Prostate gland (tissue), 2 donors: ENCODE measurements around the gene JAKMIP2. TPM values are rescaled to one million over a fixed set of nuclear protein-coding genes. Genes with fewer than 3 reads are reported as not detected.

Source experiments
- DNase-seq: peaks from one replicate; pipeline ENCODE4 v3.0.0-alpha.2; 2019; ENCODE audit warnings: low spot score
- H3K27ac ChIP-seq, 2 donors: fragments of 200-600 bp; sonication (generic); 2 replicates each; pipeline ENCODE4 v1.5.1; 2017 to 2019
- H3K27me3 ChIP-seq: fragments of 200-600 bp; sonication (generic); replicated peaks from 2 replicates; pipeline ENCODE4 v1.5.1; 2019; ENCODE audit not compliant: insufficient read depth
- H3K36me3 ChIP-seq, 2 donors: fragments of 200-600 bp; sonication (generic); 1 replicate in 1 of 2; 2 replicates in 1 of 2; pipeline versions ENCODE4 v1.5.1 to v1.8.1; 2017 to 2019
- H3K4me1 ChIP-seq: fragments of 200-600 bp; sonication (generic); replicated peaks from 2 replicates; pipeline ENCODE4 v1.5.1; 2019
- H3K4me3 ChIP-seq, 2 donors: fragments of 200-600 bp; sonication (generic); 2 replicates each; pipeline ENCODE4 v1.5.1; 2017 to 2019
- H3K9me3 ChIP-seq: fragments of 200-600 bp; sonication (generic); 2 replicates; pipeline ENCODE4 v1.5.1; 2017
- POLR2A ChIP-seq: fragments of 450-650 bp; IDR thresholded peaks from one replicate; pipeline ENCODE4 v1.6.1; 2016; ENCODE audit warnings: antibody characterized with exemption, mild to moderate bottlenecking
- POLR2AphosphoS5 ChIP-seq: sonication (generic); formaldehyde crosslinking; IDR thresholded peaks from one replicate; pipeline ENCODE4 v1.6.1; 2017; ENCODE audit warnings: antibody characterized with exemption
- WGBS: methylation state at CpG from one replicate; pipeline ENCODE4 v1.1.5; 2018; 5-methylcytosine and 5-hydroxymethylcytosine counted together
- intact Hi-C: fragments of 100-400 bp; cut with DNase I; formaldehyde crosslinking; loops from one replicate; pipeline ENCODE4 v1.14.2; 2022
- total RNA-seq, 2 donors: library from RNA; depleted of rRNA; stranded (reverse); fragments of >200 nt; gene quantifications; one replicate each; pipeline ENCODE4 v1.1.0, GENCODE V29; 2016
- TF ChIP-seq, protein P1 (sequence below), 4 experiments: fragments of 200-600 bp in 2 of 4; fragments of 450-650 bp in 2 of 4; sonication (generic) in 2 of 4; IDR thresholded peaks; 1 replicate in 3 of 4; 2 replicates in 1 of 4; pipeline ENCODE4 v1.5.1; 2016 to 2019; ENCODE audit warnings: antibody characterized with exemption in 4 of 4, mild to moderate bottlenecking in 2 of 4, moderate library complexity in 2 of 4

The JAKMIP2 gene
- total RNA-seq, 2 donors from 2014 or later, result 0.85 to 1.2 TPM

DNA sequence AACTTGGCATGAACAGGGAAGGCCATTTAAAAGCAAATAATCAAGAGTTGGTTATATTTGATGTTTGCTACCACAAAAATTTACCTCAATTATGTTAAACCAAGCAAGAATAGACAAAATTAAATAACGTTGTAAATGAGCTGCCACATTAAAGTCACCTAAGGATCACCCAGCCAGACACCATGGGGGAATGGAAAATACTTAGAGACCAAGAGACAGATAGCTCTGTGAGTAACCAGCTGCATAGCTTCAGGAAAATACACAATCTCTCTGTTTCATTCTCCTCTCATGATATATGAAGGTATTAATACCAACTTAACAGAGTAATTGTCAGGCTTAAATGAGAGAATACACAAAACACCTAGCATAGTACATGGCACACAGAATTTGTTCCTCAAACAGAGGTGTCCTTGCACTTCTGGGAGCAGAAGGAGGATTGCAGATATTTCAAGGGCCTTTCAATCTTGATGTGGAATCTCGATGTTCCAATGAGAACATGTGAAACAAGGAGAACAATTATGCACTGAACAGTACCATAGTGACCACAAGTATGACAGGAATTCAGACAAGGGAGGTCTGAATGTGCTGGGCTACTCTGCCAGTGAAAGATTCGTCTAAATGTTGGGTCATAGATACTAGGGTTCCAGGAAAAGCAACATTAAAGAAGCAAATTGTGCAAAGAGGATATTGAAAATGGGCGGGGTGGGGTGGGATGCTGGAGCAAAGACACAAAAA lies 18.6 kb downstream of the JAKMIP2 start:
- TF ChIP-seq POLR2AphosphoS5, result no peak
- TF ChIP-seq, protein P1, sequence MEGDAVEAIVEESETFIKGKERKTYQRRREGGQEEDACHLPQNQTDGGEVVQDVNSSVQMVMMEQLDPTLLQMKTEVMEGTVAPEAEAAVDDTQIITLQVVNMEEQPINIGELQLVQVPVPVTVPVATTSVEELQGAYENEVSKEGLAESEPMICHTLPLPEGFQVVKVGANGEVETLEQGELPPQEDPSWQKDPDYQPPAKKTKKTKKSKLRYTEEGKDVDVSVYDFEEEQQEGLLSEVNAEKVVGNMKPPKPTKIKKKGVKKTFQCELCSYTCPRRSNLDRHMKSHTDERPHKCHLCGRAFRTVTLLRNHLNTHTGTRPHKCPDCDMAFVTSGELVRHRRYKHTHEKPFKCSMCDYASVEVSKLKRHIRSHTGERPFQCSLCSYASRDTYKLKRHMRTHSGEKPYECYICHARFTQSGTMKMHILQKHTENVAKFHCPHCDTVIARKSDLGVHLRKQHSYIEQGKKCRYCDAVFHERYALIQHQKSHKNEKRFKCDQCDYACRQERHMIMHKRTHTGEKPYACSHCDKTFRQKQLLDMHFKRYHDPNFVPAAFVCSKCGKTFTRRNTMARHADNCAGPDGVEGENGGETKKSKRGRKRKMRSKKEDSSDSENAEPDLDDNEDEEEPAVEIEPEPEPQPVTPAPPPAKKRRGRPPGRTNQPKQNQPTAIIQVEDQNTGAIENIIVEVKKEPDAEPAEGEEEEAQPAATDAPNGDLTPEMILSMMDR (IDR thresholded peaks at IDR 0.05), result no peak
- no peak for TF ChIP-seq POLR2A
- Histone ChIP-seq H3K4me1 (no peaks in the 10 kb centered on the region), H3K4me3 (no peak overlapping the region), H3K27ac (no peak overlapping the region), H3K9me3 (no peaks in the 10 kb centered on the region), H3K36me3 (no peaks in the 10 kb centered on the region), H3K27me3 (no peaks in the 10 kb centered on the region)
- intact Hi-C loops, result no loop called here
- no peak for DNase-seq
- 69% methylated on average over 4 of the region's 4 CpGs for WGBS

DNA sequence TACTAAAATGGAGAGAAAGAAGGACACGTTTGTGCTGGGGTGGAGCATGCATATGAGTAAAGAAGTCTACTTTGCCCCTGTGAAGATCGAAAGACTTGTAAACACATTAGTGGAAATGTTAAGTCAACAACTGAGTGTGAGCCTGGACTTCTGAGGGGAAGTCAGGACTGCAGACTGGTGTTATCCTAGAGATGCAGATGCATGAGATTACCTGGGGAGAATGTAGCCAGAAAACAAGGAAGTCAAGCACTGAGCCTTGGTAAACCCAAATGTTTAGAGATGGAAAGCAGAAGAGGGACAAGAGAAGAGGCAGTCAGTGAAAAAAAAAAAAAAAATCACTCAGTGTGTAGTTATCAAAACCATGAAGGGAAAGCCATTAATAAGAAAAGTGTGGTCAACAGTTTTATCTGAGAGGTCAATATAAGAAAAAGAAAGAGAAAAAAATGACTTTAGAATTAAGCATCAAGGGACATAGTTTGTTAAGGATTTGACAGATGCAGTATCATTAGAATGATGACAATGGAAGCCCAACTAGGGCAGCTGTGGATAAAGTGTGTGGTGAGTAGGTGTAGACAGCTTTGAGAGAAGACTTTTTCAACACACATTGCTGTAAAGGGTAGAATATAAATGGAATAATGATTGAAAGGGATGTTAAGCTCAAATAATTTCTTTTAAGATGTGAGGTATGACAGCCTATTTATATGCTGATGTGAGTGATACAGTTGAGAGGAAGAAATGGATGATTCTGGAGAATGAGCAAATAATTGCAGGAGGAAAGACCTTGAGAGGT lies 22.2 kb downstream of the JAKMIP2 start:
- TF ChIP-seq POLR2A (no peak), POLR2AphosphoS5 (no peak)
- TF ChIP-seq, protein P1 (IDR thresholded peaks at IDR 0.05), result no peak
- no peaks in the 10 kb centered on the region for H3K4me1 ChIP-seq
- H3K27ac ChIP-seq, result no peak overlapping the region
- 45% methylated on average over 2 of the region's 2 CpGs for WGBS
- H3K36me3 ChIP-seq, result no peaks in the 10 kb centered on the region
- no peak for DNase-seq
- intact Hi-C loops, result no loop called here
- no peak overlapping the region for H3K4me3 ChIP-seq
- H3K27me3 ChIP-seq, result no peaks in the 10 kb centered on the region
- H3K9me3 ChIP-seq, result no peaks in the 10 kb centered on the region

DNA sequence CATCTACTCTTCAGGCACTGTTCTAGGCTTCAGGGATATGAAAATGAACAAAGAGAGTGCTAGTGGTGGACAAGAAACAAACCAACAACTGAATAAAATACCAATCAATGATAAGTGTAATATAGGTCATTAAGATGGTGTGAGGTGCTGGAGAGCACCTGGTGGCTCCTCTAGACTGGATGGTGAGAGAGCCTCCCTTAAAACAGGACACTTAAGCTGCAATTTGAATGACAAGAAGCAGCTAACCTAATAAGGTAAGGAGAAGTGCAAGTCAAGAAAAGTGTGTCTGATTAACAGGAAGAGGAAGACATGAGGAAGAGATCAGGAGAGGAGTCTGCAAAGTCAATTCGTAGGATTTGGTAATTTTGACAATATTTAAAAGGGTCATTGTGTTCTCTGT lies 23.1 kb downstream of the JAKMIP2 start:
- no peak for DNase-seq
- no peaks in the 10 kb centered on the region for H3K9me3 ChIP-seq
- H3K4me1 ChIP-seq, result no peaks in the 10 kb centered on the region
- no peak overlapping the region for H3K27ac ChIP-seq
- H3K4me3 ChIP-seq, result no peak overlapping the region
- WGBS, result 93% methylated on average over 1 of the region's 1 CpG
- TF ChIP-seq POLR2AphosphoS5 (no peak), POLR2A (no peak)
- TF ChIP-seq, protein P1 (IDR thresholded peaks at IDR 0.05), result no peak
- no peaks in the 10 kb centered on the region for H3K36me3 ChIP-seq
- H3K27me3 ChIP-seq, result no peaks in the 10 kb centered on the region
- intact Hi-C loops, result no loop called here

DNA sequence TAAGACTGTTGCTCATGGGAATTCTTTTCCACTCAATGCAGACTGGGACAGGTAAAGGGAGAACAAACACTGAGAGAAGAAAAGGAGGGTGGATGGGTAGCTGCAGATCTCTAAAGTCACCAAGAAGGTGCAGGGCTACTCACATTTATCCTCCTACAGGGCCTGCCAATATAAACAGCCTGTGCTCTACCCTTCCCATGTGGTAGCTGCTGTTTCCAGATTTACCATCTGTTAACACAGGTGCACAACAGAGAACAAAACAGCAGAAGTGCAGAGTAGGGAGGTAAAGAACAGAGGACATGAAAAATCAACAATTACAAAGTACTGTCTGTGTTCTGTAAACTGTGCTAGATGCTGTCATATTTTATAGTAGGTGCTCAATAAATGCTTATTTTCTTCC lies 26.0 kb downstream of the JAKMIP2 start:
- DNase-seq, result peak; percentile 43
- Histone ChIP-seq H3K27me3 (no peaks in the 10 kb centered on the region), H3K4me1 (no peaks in the 10 kb centered on the region), H3K27ac (no peak overlapping the region), H3K36me3 (no peaks in the 10 kb centered on the region), H3K4me3 (no peak overlapping the region), H3K9me3 (no peaks in the 10 kb centered on the region)
- intact Hi-C loops, result no loop called here
- TF ChIP-seq POLR2A (no peak), POLR2AphosphoS5 (peak; percentile 60)
- TF ChIP-seq, protein P1 (IDR thresholded peaks at IDR 0.05), result no peak
